ENCODE data around the gene PPFIBP2. TPM values are rescaled to one million over a fixed set of nuclear protein-coding genes. Genes with fewer than 3 reads are reported as not detected.

PPFIBP2 gene
- total RNA-seq, 1 donor from 2014 or later, result 10.1 TPM

GRCh38 chr11:7578276-7578955 is 64.6 kb downstream of the PPFIBP2 start:
- H3K36me3 Mint-ChIP-seq (ENCODE audit: low read depth), result no peaks in the 10 kb centered on the region
- peaks cover 62% of the 10 kb centered on the region for H3K4me1 Mint-ChIP-seq
- H3K9me3 Mint-ChIP-seq, result no peaks in the 10 kb centered on the region
- TF ChIP-seq CTCF (conservative IDR thresholded peaks at IDR 0.05), result no peak
- DNase-seq (ENCODE audit: low read depth, low spot score), result no peak
- H3K4me3 Mint-ChIP-seq, result peak overlapping the region; percentile 78
- H3K27me3 Mint-ChIP-seq (ENCODE audit: low read depth), result no peaks in the 10 kb centered on the region
- H3K27ac Mint-ChIP-seq (ENCODE audit: unreplicated experiment), result peak overlapping the region; percentile 91

GRCh38 chr11:7579361-7579791 is 65.6 kb downstream of the PPFIBP2 start:
- peaks cover 56% of the 10 kb centered on the region for H3K4me1 Mint-ChIP-seq
- H3K4me3 Mint-ChIP-seq, result no peak overlapping the region
- no peak for TF ChIP-seq CTCF (conservative IDR thresholded peaks at IDR 0.05)
- H3K27ac Mint-ChIP-seq (ENCODE audit: unreplicated experiment), result no peak overlapping the region
- no peak for DNase-seq (ENCODE audit: low read depth, low spot score)
- H3K36me3 Mint-ChIP-seq (ENCODE audit: low read depth), result no peaks in the 10 kb centered on the region
- H3K9me3 Mint-ChIP-seq, result no peaks in the 10 kb centered on the region
- no peaks in the 10 kb centered on the region for H3K27me3 Mint-ChIP-seq (ENCODE audit: low read depth)

GRCh38 chr11:7581021-7581590 is 67.3 kb downstream of the PPFIBP2 start:
- H3K27me3 Mint-ChIP-seq (ENCODE audit: low read depth), result no peaks in the 10 kb centered on the region
- no peak overlapping the region for H3K4me3 Mint-ChIP-seq
- H3K4me1 Mint-ChIP-seq, result peaks cover 40% of the 10 kb centered on the region
- TF ChIP-seq CTCF (conservative IDR thresholded peaks at IDR 0.05), result no peak
- no peak for DNase-seq (ENCODE audit: low read depth, low spot score)
- H3K9me3 Mint-ChIP-seq, result no peaks in the 10 kb centered on the region
- no peaks in the 10 kb centered on the region for H3K36me3 Mint-ChIP-seq (ENCODE audit: low read depth)
- no peak overlapping the region for H3K27ac Mint-ChIP-seq (ENCODE audit: unreplicated experiment)

GRCh38 chr11:7582338-7582985 is 68.7 kb downstream of the PPFIBP2 start:
- no peaks in the 10 kb centered on the region for H3K36me3 Mint-ChIP-seq (ENCODE audit: low read depth)
- no peak overlapping the region for H3K27ac Mint-ChIP-seq (ENCODE audit: unreplicated experiment)
- no peak for TF ChIP-seq CTCF (conservative IDR thresholded peaks at IDR 0.05)
- DNase-seq (ENCODE audit: low read depth, low spot score), result no peak
- no peaks in the 10 kb centered on the region for H3K9me3 Mint-ChIP-seq
- no peaks in the 10 kb centered on the region for H3K27me3 Mint-ChIP-seq (ENCODE audit: low read depth)
- peaks cover 36% of the 10 kb centered on the region for H3K4me1 Mint-ChIP-seq
- H3K4me3 Mint-ChIP-seq, result no peak overlapping the region

DNA sequence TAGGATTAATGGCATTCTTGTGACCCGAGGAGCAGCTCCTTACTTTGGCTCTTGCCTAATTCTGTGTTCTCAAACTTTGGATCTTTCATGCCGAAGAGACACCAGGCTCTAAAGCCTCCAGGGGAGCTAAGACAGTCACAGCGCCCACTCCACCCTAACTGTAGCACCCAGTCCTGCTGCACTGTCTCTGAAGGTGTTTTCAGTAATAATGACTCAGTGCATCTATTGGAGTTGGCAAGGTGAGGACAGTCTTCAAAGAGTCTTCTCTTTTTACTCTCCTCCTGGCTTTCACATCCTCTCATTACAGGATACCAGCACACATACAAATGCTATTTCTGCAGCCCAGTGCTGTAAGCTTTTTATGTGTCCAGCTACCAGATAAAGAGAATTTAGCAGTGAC is 69.4 kb downstream of the PPFIBP2 start:
- H3K4me1 Mint-ChIP-seq, result peaks cover 36% of the 10 kb centered on the region
- no peaks in the 10 kb centered on the region for H3K36me3 Mint-ChIP-seq (ENCODE audit: low read depth)
- TF ChIP-seq CTCF (conservative IDR thresholded peaks at IDR 0.05), result no peak
- H3K9me3 Mint-ChIP-seq, result no peaks in the 10 kb centered on the region
- H3K27me3 Mint-ChIP-seq (ENCODE audit: low read depth), result no peaks in the 10 kb centered on the region
- DNase-seq (ENCODE audit: low read depth, low spot score), result no peak
- H3K27ac Mint-ChIP-seq (ENCODE audit: unreplicated experiment), result no peak overlapping the region
- no peak overlapping the region for H3K4me3 Mint-ChIP-seq
